ENCODE measurements around the gene CCDC141. TPM values are rescaled to one million over a fixed set of nuclear protein-coding genes. Genes with fewer than 3 reads are reported as not detected.

Gene CCDC141
- total RNA-seq, 1 experiment from 2014 or later: 0.30 TPM

DNA sequence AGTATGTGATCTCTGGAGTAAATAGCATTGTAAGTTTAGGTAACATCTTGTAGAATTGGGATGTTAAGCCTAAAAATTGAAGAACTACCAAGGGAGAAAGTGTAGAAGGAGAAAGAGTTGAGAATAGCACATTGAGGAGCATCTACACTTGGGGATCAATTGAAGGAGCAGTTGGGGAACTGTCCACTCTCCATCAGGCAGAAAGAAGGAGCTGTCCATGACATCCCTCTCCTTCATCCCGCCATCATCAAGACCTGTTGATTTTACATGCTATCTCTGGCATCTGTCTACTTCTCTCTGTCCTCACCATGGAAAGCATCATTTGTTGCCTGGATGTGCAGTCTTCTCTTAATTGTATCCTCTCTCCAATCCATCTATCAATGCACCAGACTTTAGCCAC, 87.8 kb downstream of the CCDC141 start:
- ChIA-PET RAD21 (ENCODE audit: low non-redundant PET in 1 of 2, low total read pairs in 2 of 2, uncharacterized antibody in 2 of 2, unreplicated experiment in 2 of 2) (no interaction called here), CTCF (no interaction called here), POLR2A (no interaction called here)
- Histone ChIP-seq H2AFZ (ENCODE audit: low read depth, low read length, poor library complexity, severe bottlenecking) (no peak overlapping the region), H3K4me1 (ENCODE audit: control insufficient read depth in 1 of 2, insufficient read depth in 2 of 2, low read length in 2 of 2) (no peaks in the 10 kb centered on the region), H4K20me1 (ENCODE audit: insufficient read depth) (no peaks in the 10 kb centered on the region), H3K27ac (ENCODE audit: low read depth, low read length) (no peak overlapping the region), H3K4me3 (replicated peaks in 1 of 2; ENCODE audit: low read depth in 1 of 2, low read length in 2 of 2) (no peak overlapping the region), H3K9ac (ENCODE audit: low read length) (no peak overlapping the region), H3K9me2 (ENCODE audit: insufficient read depth) (no peaks in the 10 kb centered on the region), H3K79me2 (ENCODE audit: insufficient read depth, low read length) (no peaks in the 10 kb centered on the region), H3K36me3 (ENCODE audit: control insufficient read depth in 1 of 2, insufficient read depth in 2 of 2, low read length in 2 of 2) (no peaks in the 10 kb centered on the region), H3K4me2 (ENCODE audit: low read length) (no peak overlapping the region), H3K27me3 (ENCODE audit: insufficient read depth, low read length) (no peaks in the 10 kb centered on the region), H3K9me3 (ENCODE audit: control insufficient read depth in 1 of 2, insufficient read depth in 1 of 2, low read depth in 1 of 2, low read length in 2 of 2) (no peaks in the 10 kb centered on the region)
- intact Hi-C loops (cut with micrococcal nuclease): no loop called here
- no TSS peak for BruUV-seq (replicated peaks)
- ATAC-seq (no peak), DNase-seq (ENCODE audit: low read depth, low spot score) (no peak)
- TF ChIP-seq, protein P1, sequence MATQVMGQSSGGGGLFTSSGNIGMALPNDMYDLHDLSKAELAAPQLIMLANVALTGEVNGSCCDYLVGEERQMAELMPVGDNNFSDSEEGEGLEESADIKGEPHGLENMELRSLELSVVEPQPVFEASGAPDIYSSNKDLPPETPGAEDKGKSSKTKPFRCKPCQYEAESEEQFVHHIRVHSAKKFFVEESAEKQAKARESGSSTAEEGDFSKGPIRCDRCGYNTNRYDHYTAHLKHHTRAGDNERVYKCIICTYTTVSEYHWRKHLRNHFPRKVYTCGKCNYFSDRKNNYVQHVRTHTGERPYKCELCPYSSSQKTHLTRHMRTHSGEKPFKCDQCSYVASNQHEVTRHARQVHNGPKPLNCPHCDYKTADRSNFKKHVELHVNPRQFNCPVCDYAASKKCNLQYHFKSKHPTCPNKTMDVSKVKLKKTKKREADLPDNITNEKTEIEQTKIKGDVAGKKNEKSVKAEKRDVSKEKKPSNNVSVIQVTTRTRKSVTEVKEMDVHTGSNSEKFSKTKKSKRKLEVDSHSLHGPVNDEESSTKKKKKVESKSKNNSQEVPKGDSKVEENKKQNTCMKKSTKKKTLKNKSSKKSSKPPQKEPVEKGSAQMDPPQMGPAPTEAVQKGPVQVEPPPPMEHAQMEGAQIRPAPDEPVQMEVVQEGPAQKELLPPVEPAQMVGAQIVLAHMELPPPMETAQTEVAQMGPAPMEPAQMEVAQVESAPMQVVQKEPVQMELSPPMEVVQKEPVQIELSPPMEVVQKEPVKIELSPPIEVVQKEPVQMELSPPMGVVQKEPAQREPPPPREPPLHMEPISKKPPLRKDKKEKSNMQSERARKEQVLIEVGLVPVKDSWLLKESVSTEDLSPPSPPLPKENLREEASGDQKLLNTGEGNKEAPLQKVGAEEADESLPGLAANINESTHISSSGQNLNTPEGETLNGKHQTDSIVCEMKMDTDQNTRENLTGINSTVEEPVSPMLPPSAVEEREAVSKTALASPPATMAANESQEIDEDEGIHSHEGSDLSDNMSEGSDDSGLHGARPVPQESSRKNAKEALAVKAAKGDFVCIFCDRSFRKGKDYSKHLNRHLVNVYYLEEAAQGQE (IDR thresholded peaks at IDR 0.05; ENCODE audit: low read depth): 0 out of 2 replicates have a peak, but pooled peaks have one; percentile 11
- TF ChIP-seq ZFX (IDR thresholded peaks at IDR 0.05): no peak
- TF ChIP-seq, protein P2, sequence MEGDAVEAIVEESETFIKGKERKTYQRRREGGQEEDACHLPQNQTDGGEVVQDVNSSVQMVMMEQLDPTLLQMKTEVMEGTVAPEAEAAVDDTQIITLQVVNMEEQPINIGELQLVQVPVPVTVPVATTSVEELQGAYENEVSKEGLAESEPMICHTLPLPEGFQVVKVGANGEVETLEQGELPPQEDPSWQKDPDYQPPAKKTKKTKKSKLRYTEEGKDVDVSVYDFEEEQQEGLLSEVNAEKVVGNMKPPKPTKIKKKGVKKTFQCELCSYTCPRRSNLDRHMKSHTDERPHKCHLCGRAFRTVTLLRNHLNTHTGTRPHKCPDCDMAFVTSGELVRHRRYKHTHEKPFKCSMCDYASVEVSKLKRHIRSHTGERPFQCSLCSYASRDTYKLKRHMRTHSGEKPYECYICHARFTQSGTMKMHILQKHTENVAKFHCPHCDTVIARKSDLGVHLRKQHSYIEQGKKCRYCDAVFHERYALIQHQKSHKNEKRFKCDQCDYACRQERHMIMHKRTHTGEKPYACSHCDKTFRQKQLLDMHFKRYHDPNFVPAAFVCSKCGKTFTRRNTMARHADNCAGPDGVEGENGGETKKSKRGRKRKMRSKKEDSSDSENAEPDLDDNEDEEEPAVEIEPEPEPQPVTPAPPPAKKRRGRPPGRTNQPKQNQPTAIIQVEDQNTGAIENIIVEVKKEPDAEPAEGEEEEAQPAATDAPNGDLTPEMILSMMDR (IDR thresholded peaks at IDR 0.05 in 2 of 3, conservative IDR thresholded peaks at IDR 0.05 in 1 of 3; ENCODE audit: borderline replicate concordance in 1 of 3, insufficient read depth in 1 of 3, low read depth in 2 of 3, low read length in 2 of 3): no peak

DNA sequence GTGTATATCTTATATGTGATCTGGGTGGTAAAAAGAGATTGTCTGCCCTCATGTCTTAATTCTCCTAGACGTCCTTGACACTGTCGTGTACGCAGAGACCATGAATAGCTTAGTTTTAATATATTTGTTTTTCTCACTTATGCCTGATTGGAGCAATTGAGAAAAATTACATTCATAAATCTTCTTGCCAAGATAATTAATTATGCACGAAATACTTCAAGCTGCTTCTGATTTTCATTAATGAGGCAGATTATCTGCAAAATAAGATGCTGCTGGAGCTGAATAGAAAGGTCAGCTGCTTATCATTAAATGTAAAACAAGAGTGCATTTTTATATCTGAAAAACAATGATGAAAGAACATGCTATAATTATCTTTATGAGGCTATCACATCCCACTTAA, 95.9 kb downstream of the CCDC141 start:
- Histone ChIP-seq H3K9me2 (ENCODE audit: insufficient read depth) (no peaks in the 10 kb centered on the region), H3K36me3 (ENCODE audit: control insufficient read depth in 1 of 2, insufficient read depth in 2 of 2, low read length in 2 of 2) (no peaks in the 10 kb centered on the region), H3K27me3 (ENCODE audit: insufficient read depth, low read length) (no peaks in the 10 kb centered on the region), H3K4me3 (replicated peaks in 1 of 2; ENCODE audit: low read depth in 1 of 2, low read length in 2 of 2) (no peak overlapping the region), H3K27ac (ENCODE audit: low read depth, low read length) (no peak overlapping the region), H2AFZ (ENCODE audit: low read depth, low read length, poor library complexity, severe bottlenecking) (no peak overlapping the region), H3K4me2 (ENCODE audit: low read length) (no peak overlapping the region), H4K20me1 (ENCODE audit: insufficient read depth) (no peaks in the 10 kb centered on the region), H3K9me3 (ENCODE audit: control insufficient read depth in 1 of 2, insufficient read depth in 1 of 2, low read depth in 1 of 2, low read length in 2 of 2) (no peaks in the 10 kb centered on the region), H3K79me2 (ENCODE audit: insufficient read depth, low read length) (no peaks in the 10 kb centered on the region), H3K9ac (ENCODE audit: low read length) (no peak overlapping the region), H3K4me1 (ENCODE audit: control insufficient read depth in 1 of 2, insufficient read depth in 2 of 2, low read length in 2 of 2) (no peaks in the 10 kb centered on the region)
- no TSS peak for BruUV-seq (replicated peaks)
- ATAC-seq: no peak
- RAD21 ChIA-PET (ENCODE audit: low non-redundant PET in 1 of 2, low total read pairs in 2 of 2, uncharacterized antibody in 2 of 2, unreplicated experiment in 2 of 2): no interaction called here
- TF ChIP-seq ZNF274 (IDR thresholded peaks at IDR 0.05; ENCODE audit: low read depth, low read length) (no peak), ZFX (IDR thresholded peaks at IDR 0.05) (no peak), SRF (IDR thresholded peaks at IDR 0.05; ENCODE audit: low read depth) (no peak), POLR2AphosphoS5 (IDR thresholded peaks at IDR 0.05; ENCODE audit: low read depth, low read length) (no peak)
- TF ChIP-seq, protein P3, sequence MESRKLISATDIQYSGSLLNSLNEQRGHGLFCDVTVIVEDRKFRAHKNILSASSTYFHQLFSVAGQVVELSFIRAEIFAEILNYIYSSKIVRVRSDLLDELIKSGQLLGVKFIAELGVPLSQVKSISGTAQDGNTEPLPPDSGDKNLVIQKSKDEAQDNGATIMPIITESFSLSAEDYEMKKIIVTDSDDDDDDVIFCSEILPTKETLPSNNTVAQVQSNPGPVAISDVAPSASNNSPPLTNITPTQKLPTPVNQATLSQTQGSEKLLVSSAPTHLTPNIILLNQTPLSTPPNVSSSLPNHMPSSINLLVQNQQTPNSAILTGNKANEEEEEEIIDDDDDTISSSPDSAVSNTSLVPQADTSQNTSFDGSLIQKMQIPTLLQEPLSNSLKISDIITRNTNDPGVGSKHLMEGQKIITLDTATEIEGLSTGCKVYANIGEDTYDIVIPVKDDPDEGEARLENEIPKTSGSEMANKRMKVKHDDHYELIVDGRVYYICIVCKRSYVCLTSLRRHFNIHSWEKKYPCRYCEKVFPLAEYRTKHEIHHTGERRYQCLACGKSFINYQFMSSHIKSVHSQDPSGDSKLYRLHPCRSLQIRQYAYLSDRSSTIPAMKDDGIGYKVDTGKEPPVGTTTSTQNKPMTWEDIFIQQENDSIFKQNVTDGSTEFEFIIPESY (IDR thresholded peaks at IDR 0.05; ENCODE audit: extremely low read depth, insufficient replicate concordance, low read length): no peak
- POLR2A ChIA-PET: no interaction called here
- intact Hi-C loops (cut with micrococcal nuclease): no loop called here
- DNase-seq (ENCODE audit: low read depth, low spot score): no peak
- CTCF ChIA-PET: no interaction called here

All from HCT116 (cell line).